ENCODE data around the gene MORN5.

MORN5 gene

GRCh38 chr9:122226758-122227574 is 67.3 kb downstream of the MORN5 start:
- TF ChIP-seq CTCF (IDR thresholded peaks at IDR 0.05), result no peak

- no peak for TF ChIP-seq CTCF (IDR thresholded peaks at IDR 0.05)
Measured at GRCh38 chr9:122227575-122227900, 67.8 kb downstream of the MORN5 start.

- TF ChIP-seq CTCF (IDR thresholded peaks at IDR 0.05), result no peak
Measured at GRCh38 chr9:122228191-122228567, 68.5 kb downstream of the MORN5 start.

- no peak for TF ChIP-seq CTCF (IDR thresholded peaks at IDR 0.05)
Measured at GRCh38 chr9:122228568-122229484, 69.1 kb downstream of the MORN5 start, which contains the start of gene LHX6. Gene LHX6, minus strand, starts transcription at chr9:122228957. Its CDS starts 217 bp downstream, at chr9:122228740.

- TF ChIP-seq CTCF (IDR thresholded peaks at IDR 0.05), result no peak
Measured at GRCh38 chr9:122229485-122229837, 69.8 kb downstream of the MORN5 start.

- TF ChIP-seq CTCF (IDR thresholded peaks at IDR 0.05), result no peak
Measured at GRCh38 chr9:122232796-122233306, 73.1 kb downstream of the MORN5 start.

- no peak for TF ChIP-seq CTCF (IDR thresholded peaks at IDR 0.05)
Measured at GRCh38 chr9:122234022-122234748, 74.5 kb downstream of the MORN5 start.

All from LNCAP (cell line).